K562 treated with DMSO at 1 percent for 12 hours (cell line): ENCODE results near the gene FBXO2. TPM values are rescaled to one million over a fixed set of nuclear protein-coding genes. Genes with fewer than 3 reads are reported as not detected.

Experiments
- total RNA-seq: library from RNA; unstranded; fragments of 300-600 nt; gene quantifications from 2 replicates; pipeline ENCODE4 v1.2.3, GENCODE V29; 2022; ENCODE audit not compliant: insufficient read depth

FBXO2 gene
- total RNA-seq = 3.5 and 3.7 TPM in 2 replicates

GRCh38 chr1:11654137-11654938 lies at the start of gene FBXO2, which contains the start of gene FBXO44:
FBXO2 (minus strand) TSS chr1:11654429; CDS start chr1:11654340, 89 bp downstream.
FBXO44 (plus strand) TSS chr1:11654877; CDS start chr1:11655836, 959 bp downstream.

GRCh38 chr1:11691302-11691914 lies 37.2 kb upstream of the FBXO2 start, which contains the start of gene DRAXIN:
DRAXIN (plus strand) TSS chr1:11691710; CDS start chr1:11706259, 14,549 bp downstream.

GRCh38 chr1:11681071-11681771 lies 27.0 kb upstream of the FBXO2 start, which contains the start of gene MAD2L2:
MAD2L2 (minus strand) TSS chr1:11681148; CDS start chr1:11680601, 547 bp downstream.

Other genes with a start within 250 kb of the FBXO2 start
- gene DISP3, start 175.3 kb downstream of the FBXO2 start, total RNA-seq = not detected in 2 replicates
- gene FBXO44, start 448 bp upstream of the FBXO2 start, total RNA-seq = 15.0 and 15.5 TPM in 2 replicates
- 37.0 and 40.5 TPM in 2 replicates for gene FBXO6, start 9.8 kb upstream of the FBXO2 start, total RNA-seq
- 250 and 265 TPM in 2 replicates for gene MAD2L2, start 26.7 kb upstream of the FBXO2 start, total RNA-seq
- not detected in 2 replicates for gene DRAXIN, start 37.3 kb upstream of the FBXO2 start, total RNA-seq
- gene AGTRAP, start 81.7 kb upstream of the FBXO2 start, total RNA-seq = 136 and 148 TPM in 2 replicates
- gene C1orf167, start 107.8 kb upstream of the FBXO2 start, total RNA-seq = not detected in 2 replicates
- gene MTHFR, start 151.5 kb upstream of the FBXO2 start, total RNA-seq = 30.8 and 87.0 TPM in 2 replicates
- gene CLCN6, start 151.8 kb upstream of the FBXO2 start, total RNA-seq = 4.5 and 12.7 TPM in 2 replicates
- not detected in 2 replicates for gene NPPA, start 193.4 kb upstream of the FBXO2 start, total RNA-seq
- gene NPPB, start 204.5 kb upstream of the FBXO2 start, total RNA-seq = not detected in 2 replicates